ENCODE results near the gene TTYH2. TPM values are rescaled to one million over a fixed set of nuclear protein-coding genes. Genes with fewer than 3 reads are reported as not detected.

Gene TTYH2
- polyA plus RNA-seq, 3 donors, result 3.1 to 4.9 (median 3.7) TPM

DNA sequence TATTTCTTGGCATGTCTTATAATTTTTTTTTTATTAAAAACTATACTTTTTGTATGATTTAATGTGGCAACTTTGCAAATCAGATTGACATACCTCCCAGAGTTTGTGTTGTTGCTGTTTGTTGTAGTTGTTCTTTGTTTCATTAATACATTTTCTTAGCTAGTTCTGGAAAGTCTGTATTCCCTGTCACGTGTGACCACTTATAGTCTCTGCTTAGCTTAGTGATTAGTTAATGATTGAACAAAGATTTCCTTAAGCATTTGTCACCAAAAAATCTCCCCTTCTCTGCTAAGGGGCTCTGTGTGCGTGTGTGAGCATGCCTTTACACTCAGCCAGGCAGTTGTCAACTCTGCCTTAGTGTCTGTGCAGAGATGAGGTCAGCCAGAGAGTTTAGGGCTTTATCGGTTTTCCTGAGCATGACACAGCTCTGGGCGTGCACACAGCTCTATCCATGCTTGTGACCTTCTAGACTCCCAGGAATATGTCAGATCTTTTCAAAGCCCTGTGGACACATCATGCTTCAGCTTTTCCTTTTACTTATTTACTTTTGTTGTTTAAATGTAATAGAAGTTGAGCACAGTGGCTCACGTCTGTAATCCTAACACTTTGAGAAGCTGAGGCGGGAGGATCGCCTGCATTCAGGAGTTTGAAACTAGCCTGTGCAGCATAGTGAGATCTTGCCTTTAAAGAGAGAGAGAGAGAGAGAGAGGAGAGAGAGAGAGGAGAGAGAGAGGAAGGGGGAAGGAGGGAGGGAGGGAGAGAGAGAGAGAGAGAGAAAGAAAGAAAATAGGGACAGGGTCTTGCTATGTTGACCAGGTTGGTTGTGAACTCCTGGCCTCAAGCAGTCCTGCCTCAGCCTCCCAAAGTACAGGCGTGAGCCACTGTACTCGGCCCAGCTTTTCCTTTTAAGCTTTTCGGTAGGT is 82.5 kb downstream of the TTYH2 start:
- WGBS, 3 donors, result 55 to 73% (median 70%) methylated on average over 10 of the region's 10 CpGs
- H3K27ac ChIP-seq (ENCODE audit: low read depth, low read length), result no peak overlapping the region

DNA sequence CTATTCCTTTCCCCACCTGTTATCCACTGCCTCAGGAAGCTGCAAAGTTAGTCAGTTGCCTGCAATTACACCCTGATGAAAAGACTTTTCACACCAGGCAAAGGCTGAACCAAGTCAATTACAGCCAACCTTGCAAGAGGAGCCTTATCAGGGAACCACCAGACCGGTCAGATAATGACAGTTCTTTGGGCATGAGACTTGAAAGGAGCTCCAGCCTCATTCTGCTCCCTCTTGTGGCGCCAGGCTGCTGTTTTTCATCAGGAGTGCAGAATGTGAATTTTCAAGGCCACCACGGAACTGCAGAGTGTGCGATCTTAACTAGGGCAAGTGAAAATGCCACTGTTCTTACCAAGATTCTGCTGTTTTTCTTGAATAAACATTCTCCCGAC is 83.2 kb downstream of the TTYH2 start:
- 2 to 8% (median 5%) methylated on average over 5 of the region's 5 CpGs for WGBS, 3 donors
- no peak overlapping the region for H3K27ac ChIP-seq (ENCODE audit: low read depth, low read length)

- WGBS, 3 donors, result 73 to 76% (median 75%) methylated on average over 4 of the region's 4 CpGs
- H3K27ac ChIP-seq (ENCODE audit: low read depth, low read length), result no peak overlapping the region
Measured at GRCh38 chr17:74297941-74298340, 84.6 kb downstream of the TTYH2 start.

- H3K27ac ChIP-seq (ENCODE audit: low read depth, low read length), result no peak overlapping the region
- 74 to 79% (median 76%) methylated on average over 7 of the region's 7 CpGs for WGBS, 3 donors
Measured at GRCh38 chr17:74298778-74299177, 85.4 kb downstream of the TTYH2 start.

GRCh38 chr17:74299226-74300009 is 86.0 kb downstream of the TTYH2 start:
- 77 to 87% (median 85%) methylated on average over 11 of the region's 11 CpGs for WGBS, 3 donors
- H3K27ac ChIP-seq (ENCODE audit: low read depth, low read length), result no peak overlapping the region

DNA sequence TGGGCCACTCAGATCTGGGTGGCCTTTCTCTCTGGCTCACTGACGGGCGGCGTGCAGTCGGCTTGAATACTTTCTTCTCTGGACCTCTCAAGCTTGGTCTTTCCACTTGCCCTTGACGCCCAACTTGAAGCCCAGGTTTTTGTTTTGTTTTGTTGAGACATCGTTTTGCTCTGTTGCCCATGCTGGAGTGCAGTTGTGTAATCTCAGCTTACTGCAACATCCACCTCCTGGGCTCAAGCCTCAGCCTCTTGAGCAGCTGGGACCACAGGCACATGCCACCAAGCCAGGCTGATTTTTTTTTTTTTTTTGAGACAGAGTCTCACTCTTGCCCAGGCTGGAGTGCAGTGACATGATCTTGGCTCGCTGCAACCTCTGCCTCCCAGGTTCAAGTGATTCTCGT is 89.9 kb downstream of the TTYH2 start:
- H3K27ac ChIP-seq (ENCODE audit: low read depth, low read length), result no peak overlapping the region
- 86 to 87% (median 87%) methylated on average over 8 of the region's 8 CpGs for WGBS, 3 donors

GRCh38 chr17:74304184-74304583 is 90.8 kb downstream of the TTYH2 start:
- no peak overlapping the region for H3K27ac ChIP-seq (ENCODE audit: low read depth, low read length)
- WGBS, 3 donors, result 61 to 82% (median 79%) methylated on average over 5 of the region's 5 CpGs

DNA sequence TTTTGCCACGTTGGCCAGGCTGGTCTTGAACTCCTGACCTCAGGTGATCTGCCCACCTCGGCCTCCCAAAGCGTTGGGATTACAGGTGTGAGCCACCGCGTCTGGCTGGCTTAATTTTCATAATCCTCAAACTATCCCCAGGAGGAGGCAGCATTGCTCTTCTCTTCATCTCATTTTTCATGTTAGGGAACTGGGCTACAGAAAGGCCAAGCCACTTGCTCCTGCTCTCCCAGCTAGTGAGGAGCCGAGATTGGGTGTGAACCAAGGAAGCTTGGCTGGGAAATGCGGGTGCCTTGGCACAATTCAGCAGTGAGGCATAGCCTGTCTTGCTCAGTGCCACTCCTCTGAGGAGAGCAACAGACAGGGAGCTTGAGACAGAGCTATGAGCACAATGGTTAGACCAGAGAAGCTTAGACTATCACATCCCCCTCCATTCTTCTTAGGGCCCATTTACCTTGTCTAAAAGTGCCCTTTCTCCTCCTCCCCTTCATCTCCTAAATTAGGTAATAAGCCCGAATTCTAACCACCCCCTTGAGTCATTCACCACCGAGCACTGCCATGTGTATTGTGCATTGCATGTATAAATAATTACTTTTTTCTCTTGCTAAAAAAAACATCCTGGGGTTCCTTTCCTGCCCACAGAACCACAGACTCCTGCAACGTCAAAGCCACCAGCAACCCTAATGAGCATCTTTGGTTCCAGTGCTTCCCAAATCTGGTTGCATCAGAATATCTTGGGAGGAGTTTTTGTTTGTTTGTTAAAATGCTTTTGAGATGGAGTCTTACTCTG is 92.7 kb downstream of the TTYH2 start:
- 52 to 65% (median 58%) methylated on average over 10 of the region's 10 CpGs for WGBS, 3 donors

GRCh38 chr17:74307984-74308773 is 94.8 kb downstream of the TTYH2 start:
- H3K27ac ChIP-seq (ENCODE audit: low read depth, low read length), result no peak overlapping the region
- 49 to 65% (median 51%) methylated on average over 15 of the region's 15 CpGs for WGBS, 3 donors

More for the DNA sequence above, 92.7 kb downstream of the TTYH2 start:
- no peak overlapping the region for H3K27ac ChIP-seq (ENCODE audit: low read depth, low read length)

DNA sequence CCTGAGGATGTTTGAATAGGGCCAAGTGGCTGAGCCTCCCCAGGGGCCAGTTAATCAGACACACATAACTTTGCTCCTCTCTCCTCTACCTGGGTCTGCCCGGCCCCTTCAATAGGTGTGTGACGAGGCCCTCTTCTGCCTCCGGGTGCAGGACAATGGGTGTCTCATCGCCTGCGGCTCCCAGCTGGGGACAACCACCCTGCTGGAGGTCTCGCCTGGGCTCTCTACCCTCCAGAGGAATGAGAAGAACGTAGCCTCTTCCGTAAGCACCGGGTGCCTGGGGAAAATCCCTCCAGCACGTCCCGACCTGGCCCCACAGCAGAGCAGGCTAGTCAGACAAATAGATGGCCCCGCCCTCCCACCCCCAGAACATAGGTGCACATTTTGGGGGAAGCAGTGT is 96.5 kb downstream of the TTYH2 start:
- 41 to 79% (median 70%) methylated on average over 12 of the region's 12 CpGs for WGBS, 3 donors

More for the DNA sequence above, 96.5 kb downstream of the TTYH2 start:
- no peak overlapping the region for H3K27ac ChIP-seq (ENCODE audit: low read depth, low read length)

Other genes starting within 250 kb of the TTYH2 start
- gene RPL38, start 9.9 kb upstream of the TTYH2 start, polyA plus RNA-seq, result 1,000 to 10,000 TPM in 2 of 3 donors, 100 to 1,000 TPM in 1; 848 to 2,297 (median 1,605) TPM
- not detected for gene DNAI2, start 60.7 kb downstream of the TTYH2 start, polyA plus RNA-seq
- 1 to 10 TPM in 1 of 3 donors, under 1 TPM in 2; 0.38 to 1.7 (median 0.90) TPM for gene KIF19, start 112.7 kb downstream of the TTYH2 start, polyA plus RNA-seq
- under 1 TPM in 2 of 3 donors, not detected in 1; 0.06 to 0.33 TPM for gene BTBD17, start 148.3 kb downstream of the TTYH2 start, polyA plus RNA-seq
- under 1 TPM; 0.09 to 0.45 (median 0.31) TPM for gene GPR142, start 153.9 kb downstream of the TTYH2 start, polyA plus RNA-seq
- gene GPRC5C, start 218.5 kb downstream of the TTYH2 start, polyA plus RNA-seq, result 10 to 100 TPM in 2 of 3 donors, 1 to 10 TPM in 1; 7.8 to 79.0 (median 35.5) TPM